ENCODE data around the gene SORCS2.

The SORCS2 gene

DNA sequence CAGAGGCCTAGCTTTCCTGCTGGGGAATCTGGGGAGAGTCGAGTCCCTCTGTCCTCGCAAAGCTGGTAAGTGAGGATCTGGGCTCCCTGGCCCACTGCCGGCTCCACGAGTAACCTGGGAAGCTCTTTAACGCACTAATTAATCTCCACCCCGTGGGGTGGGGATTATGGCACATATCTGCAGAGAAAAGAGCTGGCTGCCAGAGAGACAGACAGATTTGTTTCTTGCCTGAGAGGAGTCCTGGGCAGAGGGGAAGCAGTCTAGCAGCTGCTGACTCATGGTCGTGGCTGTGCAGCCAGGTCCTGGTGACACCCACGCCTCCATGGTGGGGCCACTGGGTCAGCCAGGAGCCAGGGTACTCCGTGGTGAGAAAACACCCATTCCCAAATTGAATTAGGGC lies 14.0 kb downstream of the SORCS2 start:
- Histone ChIP-seq H3K27me3 (ENCODE audit: insufficient read depth, low read length, poor library complexity) (peaks cover 12% of the 10 kb centered on the region), H3K27ac (ENCODE audit: low read length) (no peak overlapping the region), H3K9ac (ENCODE audit: low read depth, low read length) (no peak overlapping the region), H3K79me2 (ENCODE audit: insufficient read depth, low read length) (no peaks in the 10 kb centered on the region), H4K20me1 (ENCODE audit: insufficient read depth, low read length) (no peaks in the 10 kb centered on the region), H3K4me3 (ENCODE audit: low read depth in 1 of 2, low read length in 2 of 2) (no peak overlapping the region), H3K36me3 (ENCODE audit: insufficient read depth, low read length) (no peaks in the 10 kb centered on the region), H3K4me2 (ENCODE audit: insufficient read depth, low read length) (no peak overlapping the region), H2AFZ (ENCODE audit: low read depth, low read length) (no peak overlapping the region), H3K4me1 (ENCODE audit: insufficient read depth, low read length) (no peaks in the 10 kb centered on the region), H3K9me3 (ENCODE audit: insufficient read depth, low read length, severe bottlenecking) (no peaks in the 10 kb centered on the region)
- TF ChIP-seq, protein P1, sequence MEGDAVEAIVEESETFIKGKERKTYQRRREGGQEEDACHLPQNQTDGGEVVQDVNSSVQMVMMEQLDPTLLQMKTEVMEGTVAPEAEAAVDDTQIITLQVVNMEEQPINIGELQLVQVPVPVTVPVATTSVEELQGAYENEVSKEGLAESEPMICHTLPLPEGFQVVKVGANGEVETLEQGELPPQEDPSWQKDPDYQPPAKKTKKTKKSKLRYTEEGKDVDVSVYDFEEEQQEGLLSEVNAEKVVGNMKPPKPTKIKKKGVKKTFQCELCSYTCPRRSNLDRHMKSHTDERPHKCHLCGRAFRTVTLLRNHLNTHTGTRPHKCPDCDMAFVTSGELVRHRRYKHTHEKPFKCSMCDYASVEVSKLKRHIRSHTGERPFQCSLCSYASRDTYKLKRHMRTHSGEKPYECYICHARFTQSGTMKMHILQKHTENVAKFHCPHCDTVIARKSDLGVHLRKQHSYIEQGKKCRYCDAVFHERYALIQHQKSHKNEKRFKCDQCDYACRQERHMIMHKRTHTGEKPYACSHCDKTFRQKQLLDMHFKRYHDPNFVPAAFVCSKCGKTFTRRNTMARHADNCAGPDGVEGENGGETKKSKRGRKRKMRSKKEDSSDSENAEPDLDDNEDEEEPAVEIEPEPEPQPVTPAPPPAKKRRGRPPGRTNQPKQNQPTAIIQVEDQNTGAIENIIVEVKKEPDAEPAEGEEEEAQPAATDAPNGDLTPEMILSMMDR (IDR thresholded peaks at IDR 0.05; ENCODE audit: borderline replicate concordance, extremely low read depth, low read length, poor library complexity, severe bottlenecking), result no peak
- TF ChIP-seq EZH2 (IDR thresholded peaks at IDR 0.05; ENCODE audit: borderline replicate concordance, low read depth, low read length, severe bottlenecking), result no peak
- ATAC-seq (ENCODE audit: insufficient read depth, low read depth) (no peak), DNase-seq (no peak)

DNA sequence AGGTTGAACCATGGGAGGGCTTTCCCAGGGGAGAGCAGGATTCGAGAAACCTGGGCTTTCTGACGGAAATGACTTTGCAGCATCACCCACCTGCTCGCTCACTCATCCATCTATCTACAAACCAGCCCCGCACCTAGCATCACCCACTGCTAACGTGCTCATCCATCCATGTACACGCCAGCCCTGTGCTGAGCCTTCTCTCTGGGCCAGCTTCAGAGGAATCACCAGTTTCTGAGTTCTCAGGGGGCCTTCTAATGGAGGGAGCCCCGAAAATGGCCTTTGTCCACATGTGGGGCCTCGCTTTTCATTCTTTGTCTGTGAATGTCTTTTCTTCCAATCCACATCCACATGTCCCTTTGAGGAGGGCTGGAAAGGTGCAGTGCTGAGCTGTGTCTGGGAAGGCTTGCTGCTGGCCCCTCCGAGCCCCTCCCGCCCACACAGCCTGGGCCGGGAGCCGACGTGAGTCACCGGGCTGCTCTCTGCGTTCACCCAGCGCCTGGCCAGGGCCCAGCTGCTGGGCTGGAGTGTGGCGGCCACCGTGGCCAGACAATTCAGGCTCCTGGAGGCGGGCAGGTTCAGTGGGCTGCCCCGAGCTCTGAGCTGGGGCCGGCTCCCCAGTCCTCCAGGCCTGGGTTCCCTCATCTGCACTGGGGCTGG lies 14.7 kb downstream of the SORCS2 start:
- peaks cover 10% of the 10 kb centered on the region for H3K27me3 ChIP-seq (ENCODE audit: insufficient read depth, low read length, poor library complexity)
- no peaks in the 10 kb centered on the region for H3K79me2 ChIP-seq (ENCODE audit: insufficient read depth, low read length)
- no peak for DNase-seq
- no peak overlapping the region for H3K4me2 ChIP-seq (ENCODE audit: insufficient read depth, low read length)
- H4K20me1 ChIP-seq (ENCODE audit: insufficient read depth, low read length), result 0 out of 2 replicates have a peak, but pooled peaks cover 3% of the 10 kb centered on the region
- no peaks in the 10 kb centered on the region for H3K4me1 ChIP-seq (ENCODE audit: insufficient read depth, low read length)
- H3K36me3 ChIP-seq (ENCODE audit: insufficient read depth, low read length), result no peaks in the 10 kb centered on the region
- no peak overlapping the region for H3K27ac ChIP-seq (ENCODE audit: low read length)
- ATAC-seq (ENCODE audit: insufficient read depth, low read depth), result no peak
- H2AFZ ChIP-seq (ENCODE audit: low read depth, low read length), result no peak overlapping the region
- no peak for TF ChIP-seq EZH2 (IDR thresholded peaks at IDR 0.05; ENCODE audit: borderline replicate concordance, low read depth, low read length, severe bottlenecking)
- TF ChIP-seq, protein P1 (IDR thresholded peaks at IDR 0.05; ENCODE audit: borderline replicate concordance, extremely low read depth, low read length, poor library complexity, severe bottlenecking), result no peak
- H3K9ac ChIP-seq (ENCODE audit: low read depth, low read length), result no peak overlapping the region
- no peak overlapping the region for H3K4me3 ChIP-seq (ENCODE audit: low read depth in 1 of 2, low read length in 2 of 2)
- no peaks in the 10 kb centered on the region for H3K9me3 ChIP-seq (ENCODE audit: insufficient read depth, low read length, severe bottlenecking)

DNA sequence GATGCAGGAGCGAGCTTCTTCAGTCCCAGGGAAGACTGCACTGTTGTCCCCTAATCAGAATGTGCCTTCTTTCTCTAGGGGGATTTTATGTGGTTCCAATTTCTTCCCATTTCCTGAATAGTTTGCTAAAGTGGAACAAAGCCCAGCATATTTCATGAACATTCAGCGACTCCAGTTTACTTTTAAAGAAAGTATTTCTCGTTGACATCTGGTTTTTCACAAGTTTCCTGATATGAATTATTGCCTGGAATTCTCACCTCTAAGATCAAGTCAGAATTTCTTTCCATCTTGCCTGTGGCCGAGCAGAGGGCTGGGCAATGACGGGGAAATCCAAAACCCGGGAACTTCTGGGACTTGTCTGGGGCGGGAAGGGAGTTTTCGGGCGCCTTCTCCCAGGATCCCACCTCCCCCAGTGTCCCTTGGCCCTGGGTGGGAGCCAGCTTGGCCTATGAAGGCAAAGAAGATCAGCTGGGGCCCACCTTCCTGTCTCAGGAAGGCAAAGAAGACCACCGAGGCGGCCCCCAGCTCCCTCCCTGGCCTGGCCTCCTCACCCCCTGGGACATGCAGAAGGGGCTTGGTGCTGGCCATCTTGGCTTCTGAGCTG lies 15.4 kb downstream of the SORCS2 start:
- H3K4me3 ChIP-seq (ENCODE audit: low read depth in 1 of 2, low read length in 2 of 2), result no peak overlapping the region
- no peaks in the 10 kb centered on the region for H3K79me2 ChIP-seq (ENCODE audit: insufficient read depth, low read length)
- no peak overlapping the region for H3K9ac ChIP-seq (ENCODE audit: low read depth, low read length)
- no peak overlapping the region for H2AFZ ChIP-seq (ENCODE audit: low read depth, low read length)
- H3K9me3 ChIP-seq (ENCODE audit: insufficient read depth, low read length, severe bottlenecking), result no peaks in the 10 kb centered on the region
- ATAC-seq (ENCODE audit: insufficient read depth, low read depth), result no peak
- no peak for DNase-seq
- no peak overlapping the region for H3K27ac ChIP-seq (ENCODE audit: low read length)
- no peaks in the 10 kb centered on the region for H3K4me1 ChIP-seq (ENCODE audit: insufficient read depth, low read length)
- H4K20me1 ChIP-seq (ENCODE audit: insufficient read depth, low read length), result 0 out of 2 replicates have a peak, but pooled peaks cover 3% of the 10 kb centered on the region
- peaks cover 10% of the 10 kb centered on the region for H3K27me3 ChIP-seq (ENCODE audit: insufficient read depth, low read length, poor library complexity)
- TF ChIP-seq, protein P1 (IDR thresholded peaks at IDR 0.05; ENCODE audit: borderline replicate concordance, extremely low read depth, low read length, poor library complexity, severe bottlenecking), result no peak
- TF ChIP-seq EZH2 (IDR thresholded peaks at IDR 0.05; ENCODE audit: borderline replicate concordance, low read depth, low read length, severe bottlenecking), result no peak
- H3K36me3 ChIP-seq (ENCODE audit: insufficient read depth, low read length), result no peaks in the 10 kb centered on the region
- H3K4me2 ChIP-seq (ENCODE audit: insufficient read depth, low read length), result no peak overlapping the region
